GM21825 (cell line): ENCODE measurements around the gene CMC1.

Source experiments
- ATAC-seq: cut with Tn5 transposase; IDR thresholded peaks from one replicate; pipeline ENCODE4 v1.9.1; 2021; ENCODE audit warnings: mild to moderate bottlenecking, moderate library complexity; ENCODE audit not compliant: unreplicated experiment

The CMC1 gene

GRCh38 chr3:28295898-28296490 is 54.6 kb downstream of the CMC1 start:
- ATAC-seq = no peak

- no peak for ATAC-seq
These were observed 58.3 kb downstream of the CMC1 start for GRCh38 chr3:28299705-28300104.

- no peak for ATAC-seq
These were observed 59.0 kb downstream of the CMC1 start for GRCh38 chr3:28300345-28300962.

GRCh38 chr3:28301688-28302087 is 60.3 kb downstream of the CMC1 start:
- no peak for ATAC-seq

- no peak for ATAC-seq
These were observed 66.8 kb downstream of the CMC1 start for GRCh38 chr3:28308196-28308595.

DNA sequence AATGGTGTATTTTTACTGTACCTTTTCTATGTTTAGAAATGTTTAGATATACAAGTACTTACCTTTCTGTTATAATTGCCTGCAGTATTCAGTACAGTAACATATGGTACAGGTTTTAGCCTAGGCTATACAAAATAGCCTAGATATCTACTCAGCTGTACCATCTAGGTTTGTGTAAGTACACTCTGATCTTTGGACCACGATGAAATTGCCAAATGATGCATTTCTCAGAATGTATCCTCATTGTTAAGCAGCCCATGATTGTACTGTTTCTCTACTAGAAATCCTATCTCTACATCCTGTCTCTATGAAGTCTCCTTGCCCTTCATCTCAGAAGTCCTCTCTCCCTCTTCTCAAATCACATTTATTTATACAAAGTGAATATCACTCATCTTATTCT is 74.3 kb downstream of the CMC1 start:
- no peak for ATAC-seq

- ATAC-seq = no peak
These were observed 74.8 kb downstream of the CMC1 start for GRCh38 chr3:28316226-28316625.

DNA sequence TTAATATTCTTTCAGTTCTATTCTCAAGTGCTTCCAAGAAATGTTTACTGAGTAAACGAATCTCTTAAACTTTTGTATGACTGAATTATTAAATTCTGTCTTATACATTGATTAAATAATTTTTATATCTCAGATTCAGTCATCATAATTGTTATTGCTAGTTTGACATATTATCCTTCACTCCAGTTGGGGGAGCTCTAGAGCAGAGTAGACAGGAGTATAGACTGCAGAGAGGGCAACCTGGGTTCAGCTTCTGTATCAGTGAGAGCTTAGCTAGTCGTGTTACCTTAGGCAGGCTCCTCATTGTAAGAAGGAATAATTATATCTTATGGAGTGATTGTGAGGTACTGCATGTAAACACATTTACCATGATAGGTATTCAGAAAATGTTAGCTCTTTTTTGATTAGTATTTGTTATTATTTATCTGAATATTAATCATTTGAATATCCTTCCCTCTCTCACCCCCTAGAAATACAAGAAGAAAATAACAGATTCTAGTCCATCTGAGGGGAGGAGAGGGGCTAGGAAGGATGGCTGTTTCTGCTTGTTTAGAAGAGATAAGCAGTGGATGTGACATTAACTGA is 76.1 kb downstream of the CMC1 start:
- ATAC-seq = peak; percentile 81

- no peak for ATAC-seq
These were observed 79.6 kb downstream of the CMC1 start for GRCh38 chr3:28320981-28321380.

DNA sequence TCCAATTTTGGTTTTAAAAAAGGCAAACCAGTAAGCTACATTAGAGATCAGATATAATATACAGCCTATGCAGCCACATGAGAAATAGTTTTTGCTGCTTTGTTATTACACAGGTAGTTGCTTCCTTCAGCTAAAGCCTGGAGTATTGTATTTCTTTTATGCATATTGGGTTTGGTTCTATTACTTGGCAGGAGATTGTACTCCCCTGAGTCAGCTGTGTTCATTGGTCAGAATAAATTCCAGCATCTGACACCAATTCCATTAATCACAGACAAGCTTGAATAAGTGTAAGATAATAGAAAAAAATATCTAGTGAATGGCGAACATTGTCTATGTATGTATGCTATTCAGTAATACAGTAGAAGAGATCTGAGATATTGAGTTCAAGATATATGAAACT is 81.0 kb downstream of the CMC1 start:
- ATAC-seq = no peak

- peak; percentile 71 for ATAC-seq
These were observed 85.1 kb downstream of the CMC1 start for GRCh38 chr3:28326458-28326926.

DNA sequence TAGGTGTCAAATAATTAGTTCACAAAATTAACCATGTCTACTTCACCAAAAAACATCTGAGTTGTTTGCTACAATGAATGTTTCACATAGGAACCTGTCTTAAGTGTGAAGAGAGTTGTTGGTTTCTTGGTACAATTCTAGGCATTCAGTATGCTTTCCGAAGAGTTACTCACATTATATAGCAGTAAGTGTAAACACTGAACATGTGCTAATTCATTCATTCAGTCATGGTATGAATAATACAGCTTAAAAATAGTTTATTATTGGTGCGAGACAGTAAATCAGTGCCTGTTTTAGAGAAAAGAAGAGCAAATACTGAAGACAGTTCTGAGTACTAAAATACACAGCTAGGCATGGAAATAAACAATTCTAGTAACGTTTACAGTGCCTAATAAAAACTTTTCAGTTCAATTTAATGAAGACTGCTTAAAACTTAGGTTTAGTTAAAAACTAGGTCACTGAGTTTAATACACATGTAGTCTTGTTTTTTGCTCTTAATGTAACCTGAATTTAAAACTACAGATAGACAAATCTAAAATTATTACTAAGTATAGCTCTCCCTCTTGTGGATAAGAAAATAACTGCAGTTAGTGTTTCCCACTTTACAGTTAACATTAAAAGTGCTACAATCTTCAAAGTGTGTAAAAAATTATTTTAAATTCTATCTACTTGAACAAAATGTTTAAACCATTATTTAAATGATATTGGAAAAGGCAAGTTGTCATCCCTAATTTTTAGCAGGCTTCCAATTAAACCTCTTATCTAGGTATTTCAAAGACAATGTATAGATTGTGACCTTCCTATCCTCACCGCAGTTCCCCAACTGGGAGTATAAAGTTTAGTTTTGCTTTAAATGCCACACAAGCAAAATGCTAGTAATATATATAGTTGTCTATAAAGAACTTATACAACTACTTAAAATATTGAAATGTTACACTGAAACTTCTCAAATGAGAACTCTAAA is 87.1 kb downstream of the CMC1 start:
- peak; percentile 44 for ATAC-seq

GRCh38 chr3:28334552-28334951 is 93.1 kb downstream of the CMC1 start:
- no peak for ATAC-seq

DNA sequence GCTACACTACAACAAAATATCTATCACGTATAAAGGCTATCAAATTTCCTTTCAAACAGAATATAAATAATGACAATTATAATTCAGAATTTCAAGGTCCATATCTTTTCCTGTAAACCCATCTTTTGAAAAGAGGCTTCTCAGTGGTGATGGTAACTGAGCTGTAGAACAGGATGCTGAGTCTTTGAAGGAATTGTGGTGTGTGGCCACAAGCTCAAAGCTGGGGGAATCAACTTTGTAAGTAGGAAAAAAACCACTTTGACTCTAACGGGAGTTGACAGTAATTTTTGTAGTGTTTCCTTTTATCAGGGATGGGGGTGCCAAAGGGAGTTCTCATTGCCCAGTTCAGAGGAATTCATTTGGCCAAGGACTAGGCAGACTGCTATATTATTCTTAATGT is 93.8 kb downstream of the CMC1 start:
- ATAC-seq = no peak

DNA sequence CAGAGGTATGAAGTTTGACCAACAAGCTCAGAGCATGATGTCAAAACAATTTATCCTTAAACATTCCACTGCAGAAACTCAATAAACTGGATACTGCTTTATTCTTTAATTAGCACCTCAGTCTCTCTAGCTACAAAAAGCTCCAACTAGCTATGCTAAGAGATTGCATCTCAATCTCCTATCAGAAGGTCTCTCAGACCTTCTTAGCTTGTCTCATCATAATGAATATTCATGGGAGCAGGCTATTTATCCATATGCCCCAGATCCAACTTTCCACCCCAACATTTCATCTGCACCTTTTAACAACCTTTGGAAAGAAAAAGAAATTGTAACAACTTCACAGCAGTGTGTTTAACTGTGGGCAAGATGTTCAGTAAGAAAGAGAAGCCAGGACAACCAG is 95.8 kb downstream of the CMC1 start:
- no peak for ATAC-seq

GRCh38 chr3:28343144-28343543 is 101.7 kb downstream of the CMC1 start:
- no peak for ATAC-seq

DNA sequence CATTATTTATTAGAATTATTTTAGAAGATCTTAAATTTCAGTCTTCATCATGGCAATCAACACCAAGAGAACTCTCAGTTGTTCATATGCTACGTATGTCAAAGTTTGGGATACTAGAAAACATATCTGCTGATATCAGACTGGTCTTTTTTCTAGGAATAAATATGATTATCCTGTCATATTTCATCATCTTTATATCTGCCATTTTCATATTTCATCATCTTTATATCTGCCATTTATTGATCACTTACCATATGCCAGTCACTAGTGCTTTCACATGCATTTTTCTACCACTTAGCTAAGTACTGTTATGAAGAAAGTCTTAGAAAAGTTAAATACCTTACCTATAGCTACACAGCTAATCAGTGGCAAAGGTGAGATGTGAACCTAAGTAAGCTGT is 104.3 kb downstream of the CMC1 start:
- ATAC-seq = no peak

DNA sequence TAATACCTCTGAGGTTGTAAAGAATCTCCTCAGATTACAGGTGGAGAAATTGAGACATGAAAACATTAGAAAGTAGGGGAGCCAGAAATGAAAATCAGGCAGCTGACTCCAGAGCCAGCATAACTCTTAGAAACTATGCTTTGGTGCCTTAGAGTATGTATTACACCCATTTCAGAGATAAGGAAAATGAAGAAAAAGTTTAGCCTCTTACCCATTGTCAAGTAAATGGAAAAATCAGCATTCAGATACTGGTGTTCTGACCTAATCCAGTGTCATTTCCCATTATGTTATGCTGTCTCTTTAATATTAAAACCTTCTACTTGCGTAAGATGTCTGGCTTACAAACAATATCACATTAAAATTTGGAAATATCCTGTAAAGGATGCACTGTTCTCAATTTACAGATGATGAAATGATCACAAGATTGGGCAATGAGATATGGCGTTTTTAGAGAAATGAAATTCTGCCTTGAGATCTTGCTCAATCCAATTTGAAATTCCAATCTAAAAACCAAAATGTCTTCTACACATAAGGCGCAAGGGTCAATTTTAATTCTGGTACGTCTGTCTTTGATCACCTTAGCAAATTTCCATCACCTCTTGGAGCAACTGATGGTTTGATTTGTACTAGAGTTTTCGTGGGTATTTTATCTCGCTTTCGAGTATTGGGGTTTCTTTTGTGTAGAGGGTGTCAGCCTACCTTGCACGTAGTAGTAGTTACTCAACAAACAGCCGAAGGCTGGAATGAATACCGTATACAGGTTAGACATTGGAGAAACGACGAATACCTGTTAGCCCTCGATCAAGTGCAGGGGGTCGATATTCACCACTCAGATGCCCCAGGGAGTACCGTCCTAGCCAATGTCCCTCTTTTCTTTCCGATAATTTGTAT is 106.2 kb downstream of the CMC1 start:
- ATAC-seq = no peak

DNA sequence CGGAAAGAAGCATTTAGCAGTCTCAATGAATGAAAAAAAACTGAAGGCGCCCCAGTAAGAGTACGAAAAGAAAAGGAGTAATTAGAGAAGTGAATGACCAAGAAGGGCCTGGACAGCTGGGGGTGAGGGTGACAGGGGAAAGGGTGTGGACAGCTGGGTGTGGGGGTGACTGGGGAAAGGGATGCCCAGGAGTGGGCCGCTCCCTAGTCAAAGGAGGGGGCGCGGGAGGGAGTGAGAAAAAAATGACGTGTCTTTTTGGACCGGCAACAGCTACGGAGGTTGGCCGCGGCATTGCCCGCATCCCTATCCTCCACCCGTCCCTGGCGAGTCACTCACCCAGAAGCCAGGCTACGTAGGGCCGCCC is 106.8 kb downstream of the CMC1 start:
- no peak for ATAC-seq

DNA sequence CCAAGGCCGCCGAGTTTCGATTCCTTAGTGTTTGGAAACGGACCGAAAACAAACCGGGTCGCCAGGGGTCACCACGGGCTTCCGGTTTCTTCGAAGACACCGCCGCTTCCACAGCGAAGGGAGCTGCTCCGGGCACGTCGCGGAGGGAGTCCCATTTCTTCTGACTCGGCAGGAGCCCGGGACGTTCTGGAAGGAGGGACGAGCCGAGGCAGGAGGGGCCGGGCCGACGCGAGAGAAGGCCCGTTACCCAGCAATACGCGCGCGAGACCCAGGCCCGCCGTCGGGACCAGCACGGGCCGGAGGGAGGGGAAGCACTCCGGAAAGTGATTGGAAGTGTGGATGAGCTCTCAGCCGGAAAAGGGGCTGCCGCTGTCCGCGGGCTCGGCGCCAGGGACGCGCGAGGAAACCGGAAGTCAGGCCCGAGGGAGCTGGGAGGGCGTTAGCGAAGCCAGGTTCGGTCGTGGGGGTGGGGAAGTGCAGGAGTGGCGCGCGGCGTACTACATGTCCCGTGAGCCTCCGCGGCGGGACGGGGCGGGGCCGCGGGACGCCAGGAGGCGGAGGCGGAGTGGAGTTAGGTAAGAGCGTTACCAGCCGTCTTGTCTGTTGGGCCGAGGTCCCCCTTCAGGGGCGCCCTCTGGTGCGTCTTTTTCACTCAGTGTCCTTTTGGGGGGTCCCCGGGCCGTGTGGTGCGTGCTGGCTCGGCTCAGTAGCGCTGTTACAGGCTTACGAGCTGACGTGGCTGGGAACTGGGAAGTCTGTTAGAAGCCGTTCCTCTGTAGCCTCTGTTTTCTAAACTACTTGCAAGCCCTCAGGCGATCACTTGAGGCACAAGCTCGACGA is 107.4 kb downstream of the CMC1 start, which contains the start of the genes AZI2 and ZCWPW2:
Gene AZI2 (minus strand): TSS at position 196 of the 840 bp plus-strand sequence. CDS start 8,207 bp downstream, outside the sequence.
Gene ZCWPW2 (plus strand): TSS at position 93 of the 840 bp plus-strand sequence. CDS start 64,348 bp downstream, outside the sequence.
- ATAC-seq = peak; percentile 93
